ENCODE results near the gene ITGA7.
A peak's percentile ranks its signal among the peaks of the same experiment; 100 is the strongest.

The ITGA7 gene

GRCh38 chr12:55746913-55747231, 39.2 kb upstream of the ITGA7 start:
- Histone ChIP-seq H4K20me1 (ENCODE audit: insufficient read depth, low read length, poor library complexity, severe bottlenecking) (peaks cover 46% of the 10 kb centered on the region), H3K79me2 (ENCODE audit: insufficient read depth, low read length) (peaks cover 54% of the 10 kb centered on the region), H3K27me3 (ENCODE audit: insufficient read depth, low read length, poor library complexity, severe bottlenecking) (no peaks in the 10 kb centered on the region), H3K9me3 (ENCODE audit: insufficient read depth, low read depth, low read length) (no peaks in the 10 kb centered on the region), H3F3A (ENCODE audit: low read depth) (peaks cover 3% of the 10 kb centered on the region; the same call in 1 of the 2 replicates), H3K36me3 (ENCODE audit: insufficient read depth, low read length) (peaks cover 40% of the 10 kb centered on the region; the same call in 1 of the 2 replicates), H3K4me3 (ENCODE audit: low read length, poor library complexity, severe bottlenecking) (peak overlapping the region; percentile 85), H3K9ac (ENCODE audit: low read depth, low read length, poor library complexity, severe bottlenecking) (peak overlapping the region; percentile 86), H3K4me1 (ENCODE audit: insufficient read depth, low read length, poor library complexity, severe bottlenecking) (peaks cover 38% of the 10 kb centered on the region), H3K9me2 (replicated peaks; ENCODE audit: low read depth, low read length) (no peaks in the 10 kb centered on the region), H3K4me2 (ENCODE audit: low read depth, low read length, poor library complexity, severe bottlenecking) (peak overlapping the region; percentile 94), H2AFZ (ENCODE audit: low read length) (no peak overlapping the region)
- no peak for TF ChIP-seq EZH2phosphoT487 (IDR thresholded peaks at IDR 0.05; ENCODE audit: borderline replicate concordance)
- no peak for TF ChIP-seq CTCF (conservative IDR thresholded peaks at IDR 0.05; ENCODE audit: low read length)

- Histone ChIP-seq H3K79me2 (ENCODE audit: insufficient read depth, low read length) (peaks cover 51% of the 10 kb centered on the region), H3K9me2 (replicated peaks; ENCODE audit: low read depth, low read length) (no peaks in the 10 kb centered on the region), H3K36me3 (ENCODE audit: insufficient read depth, low read length) (peaks cover 35% of the 10 kb centered on the region; the same call in 1 of the 2 replicates), H4K20me1 (ENCODE audit: insufficient read depth, low read length, poor library complexity, severe bottlenecking) (peaks cover 46% of the 10 kb centered on the region), H2AFZ (ENCODE audit: low read length) (no peak overlapping the region), H3K4me1 (ENCODE audit: insufficient read depth, low read length, poor library complexity, severe bottlenecking) (peaks cover 40% of the 10 kb centered on the region), H3K4me2 (ENCODE audit: low read depth, low read length, poor library complexity, severe bottlenecking) (peak overlapping the region; percentile 94), H3F3A (ENCODE audit: low read depth) (peaks cover 3% of the 10 kb centered on the region; the same call in 1 of the 2 replicates), H3K4me3 (ENCODE audit: low read length, poor library complexity, severe bottlenecking) (peak overlapping the region; percentile 85), H3K27me3 (ENCODE audit: insufficient read depth, low read length, poor library complexity, severe bottlenecking) (no peaks in the 10 kb centered on the region), H3K9ac (ENCODE audit: low read depth, low read length, poor library complexity, severe bottlenecking) (peak overlapping the region; percentile 86), H3K9me3 (ENCODE audit: insufficient read depth, low read depth, low read length) (no peaks in the 10 kb centered on the region)
- no peak for TF ChIP-seq EZH2phosphoT487 (IDR thresholded peaks at IDR 0.05; ENCODE audit: borderline replicate concordance)
- TF ChIP-seq CTCF (conservative IDR thresholded peaks at IDR 0.05; ENCODE audit: low read length), result 0 out of 2 replicates have a peak, but pooled peaks have one; percentile 22
Measured at GRCh38 chr12:55746174-55746912, 38.6 kb upstream of the ITGA7 start.

GRCh38 chr12:55745361-55746173, 37.9 kb upstream of the ITGA7 start:
- Histone ChIP-seq H3K36me3 (ENCODE audit: insufficient read depth, low read length) (peaks cover 27% of the 10 kb centered on the region; the same call in 1 of the 2 replicates), H3K4me1 (ENCODE audit: insufficient read depth, low read length, poor library complexity, severe bottlenecking) (peaks cover 40% of the 10 kb centered on the region), H3K27me3 (ENCODE audit: insufficient read depth, low read length, poor library complexity, severe bottlenecking) (no peaks in the 10 kb centered on the region), H3K4me2 (ENCODE audit: low read depth, low read length, poor library complexity, severe bottlenecking) (peak overlapping the region; percentile 94), H3K79me2 (ENCODE audit: insufficient read depth, low read length) (peaks cover 51% of the 10 kb centered on the region), H4K20me1 (ENCODE audit: insufficient read depth, low read length, poor library complexity, severe bottlenecking) (peaks cover 44% of the 10 kb centered on the region), H3K9ac (ENCODE audit: low read depth, low read length, poor library complexity, severe bottlenecking) (peak overlapping the region; percentile 86), H3K9me2 (replicated peaks; ENCODE audit: low read depth, low read length) (no peaks in the 10 kb centered on the region), H3F3A (ENCODE audit: low read depth) (peaks cover 3% of the 10 kb centered on the region; the same call in 1 of the 2 replicates), H3K9me3 (ENCODE audit: insufficient read depth, low read depth, low read length) (no peaks in the 10 kb centered on the region), H2AFZ (ENCODE audit: low read length) (no peak overlapping the region), H3K4me3 (ENCODE audit: low read length, poor library complexity, severe bottlenecking) (peak overlapping the region; percentile 85)
- TF ChIP-seq EZH2phosphoT487 (IDR thresholded peaks at IDR 0.05; ENCODE audit: borderline replicate concordance) (no peak), CTCF (conservative IDR thresholded peaks at IDR 0.05; ENCODE audit: low read length) (no peak)
